Breast epithelium (tissue), 3 donors: Measurements from ENCODE around the gene PDGFC.

Source experiments
- POLR2A ChIP-seq: fragments of 450-650 bp; IDR thresholded peaks from one replicate; pipeline ENCODE4 v1.6.1; 2016; ENCODE audit warnings: antibody characterized with exemption, mild to moderate bottlenecking, moderate library complexity
- TF ChIP-seq, protein P1 (sequence below), 3 donors: fragments of 450-650 bp; IDR thresholded peaks; one replicate each; pipeline ENCODE4 v1.5.1; 2016 to 2017; ENCODE audit warnings: antibody characterized with exemption in 3 of 3, mild to moderate bottlenecking in 3 of 3, moderate library complexity in 3 of 3

GRCh38 chr4:156952078-156952759, 19.4 kb downstream of the PDGFC start:
- TF ChIP-seq, protein P1, sequence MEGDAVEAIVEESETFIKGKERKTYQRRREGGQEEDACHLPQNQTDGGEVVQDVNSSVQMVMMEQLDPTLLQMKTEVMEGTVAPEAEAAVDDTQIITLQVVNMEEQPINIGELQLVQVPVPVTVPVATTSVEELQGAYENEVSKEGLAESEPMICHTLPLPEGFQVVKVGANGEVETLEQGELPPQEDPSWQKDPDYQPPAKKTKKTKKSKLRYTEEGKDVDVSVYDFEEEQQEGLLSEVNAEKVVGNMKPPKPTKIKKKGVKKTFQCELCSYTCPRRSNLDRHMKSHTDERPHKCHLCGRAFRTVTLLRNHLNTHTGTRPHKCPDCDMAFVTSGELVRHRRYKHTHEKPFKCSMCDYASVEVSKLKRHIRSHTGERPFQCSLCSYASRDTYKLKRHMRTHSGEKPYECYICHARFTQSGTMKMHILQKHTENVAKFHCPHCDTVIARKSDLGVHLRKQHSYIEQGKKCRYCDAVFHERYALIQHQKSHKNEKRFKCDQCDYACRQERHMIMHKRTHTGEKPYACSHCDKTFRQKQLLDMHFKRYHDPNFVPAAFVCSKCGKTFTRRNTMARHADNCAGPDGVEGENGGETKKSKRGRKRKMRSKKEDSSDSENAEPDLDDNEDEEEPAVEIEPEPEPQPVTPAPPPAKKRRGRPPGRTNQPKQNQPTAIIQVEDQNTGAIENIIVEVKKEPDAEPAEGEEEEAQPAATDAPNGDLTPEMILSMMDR (IDR thresholded peaks at IDR 0.05): no peak
- TF ChIP-seq POLR2A: no peak
